ENCODE results near the gene MRPL53. TPM values are rescaled to one million over a fixed set of nuclear protein-coding genes. Genes with fewer than 3 reads are reported as not detected.
A peak's percentile ranks its signal among the peaks of the same experiment; 100 is the strongest.

Gene MRPL53
- total and polyA plus RNA-seq, 2 of the 13 experiments (the other 11 are each of a cell fraction or from before 2014, with no cell fraction given): 34.3 to 51.9 TPM

DNA sequence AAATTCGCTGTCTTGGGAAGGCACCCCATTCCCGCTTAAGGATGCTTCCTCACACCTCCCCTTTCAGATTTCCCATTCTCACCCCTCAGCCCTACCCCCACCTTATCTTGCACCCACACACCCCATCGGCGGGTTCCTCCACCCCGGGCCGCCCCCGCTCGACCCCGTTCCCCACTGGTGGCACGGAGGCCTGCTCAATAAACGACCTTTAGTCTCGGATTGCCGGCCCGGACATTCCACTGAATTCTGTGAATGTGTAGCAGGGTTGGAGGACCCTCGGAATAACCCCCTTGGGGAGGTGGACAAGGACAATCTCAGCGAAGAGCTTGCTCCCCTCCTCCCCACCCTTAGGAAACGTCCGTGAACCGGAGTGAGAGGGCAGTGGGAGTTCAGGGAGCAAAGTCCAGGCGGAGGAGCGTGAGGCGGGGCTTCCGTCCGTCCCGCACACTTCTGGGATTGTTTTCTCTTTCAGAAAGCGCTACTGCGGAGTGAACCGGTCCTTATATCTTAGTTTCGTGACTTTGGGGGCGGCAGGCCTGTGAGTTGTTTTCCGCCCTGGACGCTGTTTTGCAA is 29.8 kb upstream of the MRPL53 start (continued):
- TF ChIP-seq SP4 (CRISPR knock-in tag; IDR thresholded peaks at IDR 0.05) (peak; percentile 57), NFIB (CRISPR knock-in tag; IDR thresholded peaks at IDR 0.05; ENCODE audit: borderline replicate concordance) (no peak; the same call in 1 of the 2 replicates), TOPORS (CRISPR knock-in tag; IDR thresholded peaks at IDR 0.05) (0 out of 2 replicates have a peak, but pooled peaks have one; percentile 19), JUN (CRISPR knock-in tag; IDR thresholded peaks at IDR 0.05) (0 out of 2 replicates have a peak, but pooled peaks have one; percentile 14), ZHX1 (CRISPR knock-in tag; IDR thresholded peaks at IDR 0.05; ENCODE audit: low read depth) (peak; percentile 38; the same call in 1 of the 2 replicates), ARNT2 (CRISPR knock-in tag; IDR thresholded peaks at IDR 0.05; ENCODE audit: low read depth) (no peak), ZNF703 (CRISPR knock-in tag; IDR thresholded peaks at IDR 0.05; ENCODE audit: borderline replicate concordance) (no peak; the same call in 1 of the 2 replicates), SRF (IDR thresholded peaks at IDR 0.05; ENCODE audit: low read depth, low read length) (no peak), FOXA3 (CRISPR knock-in tag; IDR thresholded peaks at IDR 0.05) (peak; percentile 73), RNF2 (conservative IDR thresholded peaks at IDR 0.05; ENCODE audit: low read depth) (no peak), ZIK1 (CRISPR knock-in tag; IDR thresholded peaks at IDR 0.05; ENCODE audit: borderline replicate concordance, low read depth) (no peak), ZBTB25 (CRISPR knock-in tag; IDR thresholded peaks at IDR 0.05) (peak; percentile 88), RORA (CRISPR knock-in tag; IDR thresholded peaks at IDR 0.05) (no peak), ZNF451 (CRISPR knock-in tag; IDR thresholded peaks at IDR 0.05) (no peak), HDAC1 (CRISPR knock-in tag; IDR thresholded peaks at IDR 0.05) (peak; percentile 83), PCBP2 (optimal IDR thresholded peaks at IDR 0.05; ENCODE audit: low read depth, low read length, poor library complexity, severe bottlenecking) (no peak), MTF1 (CRISPR knock-in tag; IDR thresholded peaks at IDR 0.05) (no peak), HOXA7 (CRISPR knock-in tag; IDR thresholded peaks at IDR 0.05) (no peak), BCL3 (CRISPR knock-in tag; IDR thresholded peaks at IDR 0.05) (0 out of 2 replicates have a peak, but pooled peaks have one; percentile 21), HMG20A (CRISPR knock-in tag; IDR thresholded peaks at IDR 0.05; ENCODE audit: borderline replicate concordance) (peak; percentile 39; the same call in 1 of the 2 replicates)
- TF ChIP-seq, protein P1, sequence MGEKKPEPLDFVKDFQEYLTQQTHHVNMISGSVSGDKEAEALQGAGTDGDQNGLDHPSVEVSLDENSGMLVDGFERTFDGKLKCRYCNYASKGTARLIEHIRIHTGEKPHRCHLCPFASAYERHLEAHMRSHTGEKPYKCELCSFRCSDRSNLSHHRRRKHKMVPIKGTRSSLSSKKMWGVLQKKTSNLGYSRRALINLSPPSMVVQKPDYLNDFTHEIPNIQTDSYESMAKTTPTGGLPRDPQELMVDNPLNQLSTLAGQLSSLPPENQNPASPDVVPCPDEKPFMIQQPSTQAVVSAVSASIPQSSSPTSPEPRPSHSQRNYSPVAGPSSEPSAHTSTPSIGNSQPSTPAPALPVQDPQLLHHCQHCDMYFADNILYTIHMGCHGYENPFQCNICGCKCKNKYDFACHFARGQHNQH (CRISPR knock-in tag; IDR thresholded peaks at IDR 0.05): peak; percentile 84
- TF ChIP-seq, protein P2, sequence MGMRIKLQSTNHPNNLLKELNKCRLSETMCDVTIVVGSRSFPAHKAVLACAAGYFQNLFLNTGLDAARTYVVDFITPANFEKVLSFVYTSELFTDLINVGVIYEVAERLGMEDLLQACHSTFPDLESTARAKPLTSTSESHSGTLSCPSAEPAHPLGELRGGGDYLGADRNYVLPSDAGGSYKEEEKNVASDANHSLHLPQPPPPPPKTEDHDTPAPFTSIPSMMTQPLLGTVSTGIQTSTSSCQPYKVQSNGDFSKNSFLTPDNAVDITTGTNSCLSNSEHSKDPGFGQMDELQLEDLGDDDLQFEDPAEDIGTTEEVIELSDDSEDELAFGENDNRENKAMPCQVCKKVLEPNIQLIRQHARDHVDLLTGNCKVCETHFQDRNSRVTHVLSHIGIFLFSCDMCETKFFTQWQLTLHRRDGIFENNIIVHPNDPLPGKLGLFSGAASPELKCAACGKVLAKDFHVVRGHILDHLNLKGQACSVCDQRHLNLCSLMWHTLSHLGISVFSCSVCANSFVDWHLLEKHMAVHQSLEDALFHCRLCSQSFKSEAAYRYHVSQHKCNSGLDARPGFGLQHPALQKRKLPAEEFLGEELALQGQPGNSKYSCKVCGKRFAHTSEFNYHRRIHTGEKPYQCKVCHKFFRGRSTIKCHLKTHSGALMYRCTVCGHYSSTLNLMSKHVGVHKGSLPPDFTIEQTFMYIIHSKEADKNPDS (CRISPR knock-in tag; IDR thresholded peaks at IDR 0.05): no peak

Data from HepG2 (cell line).